ENCODE data around the gene ARRB1. TPM values are rescaled to one million over a fixed set of nuclear protein-coding genes. Genes with fewer than 3 reads are reported as not detected.

ARRB1 gene
- total RNA-seq, 1 donor from 2014 or later = 32.8 TPM

- Mint-ChIP-seq H3K4me1 (ENCODE audit: unreplicated experiment) (no peaks in the 10 kb centered on the region), H3K27me3 (peaks cover 67% of the 10 kb centered on the region), H3K27ac (no peak overlapping the region), H3K36me3 (no peaks in the 10 kb centered on the region), H3K9me3 (no peaks in the 10 kb centered on the region), H3K4me3 (peak overlapping the region; percentile 86)
- TF ChIP-seq CTCF (conservative IDR thresholded peaks at IDR 0.05) = no peak
- DNase-seq (ENCODE audit: extremely low spot score, unreplicated experiment) = no peak
These were observed 108.5 kb downstream of the ARRB1 start for GRCh38 chr11:75242722-75243600.

DNA sequence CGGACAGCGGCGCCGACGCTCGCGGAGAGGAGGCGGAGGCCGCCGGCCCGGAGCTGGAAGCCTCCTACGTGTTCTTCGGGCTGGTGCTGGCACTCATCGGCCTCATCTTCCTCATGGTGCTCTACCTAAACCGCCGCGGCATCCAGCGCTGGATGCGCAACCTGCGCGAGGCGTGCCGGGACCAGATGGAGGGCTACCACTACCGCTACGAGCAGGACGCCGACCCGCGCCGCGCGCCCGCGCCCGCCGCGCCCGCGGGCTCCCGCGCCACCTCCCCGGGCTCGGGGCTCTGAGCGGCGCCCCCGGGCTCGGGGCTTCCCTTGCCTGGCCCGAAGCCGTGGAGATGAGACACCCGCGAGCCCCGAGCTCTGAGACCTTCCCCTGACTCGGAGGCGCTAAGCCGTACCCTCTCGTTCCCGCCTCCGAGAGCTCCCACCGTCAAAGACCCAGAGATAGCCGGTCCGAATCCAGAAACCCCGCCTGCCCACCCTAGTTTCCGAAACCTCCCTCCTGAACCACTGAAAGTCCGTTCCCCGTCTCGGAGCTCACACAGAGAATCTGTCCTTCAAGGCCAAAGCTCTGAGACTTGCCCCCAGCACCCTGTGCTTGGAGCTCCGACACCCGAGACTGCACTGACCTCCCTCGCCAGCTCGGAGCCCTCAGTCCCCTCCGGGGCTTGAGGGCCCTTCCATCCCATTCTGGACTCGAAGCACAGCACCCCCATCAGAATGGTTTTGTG is 109.4 kb downstream of the ARRB1 start:
- TF ChIP-seq CTCF (conservative IDR thresholded peaks at IDR 0.05) = peak; percentile 15
- Mint-ChIP-seq H3K27me3 (peaks cover 76% of the 10 kb centered on the region), H3K4me3 (peak overlapping the region; percentile 86), H3K9me3 (no peaks in the 10 kb centered on the region), H3K36me3 (no peaks in the 10 kb centered on the region), H3K27ac (no peak overlapping the region), H3K4me1 (ENCODE audit: unreplicated experiment) (no peaks in the 10 kb centered on the region)
- DNase-seq (ENCODE audit: extremely low spot score, unreplicated experiment) = no peak

DNA sequence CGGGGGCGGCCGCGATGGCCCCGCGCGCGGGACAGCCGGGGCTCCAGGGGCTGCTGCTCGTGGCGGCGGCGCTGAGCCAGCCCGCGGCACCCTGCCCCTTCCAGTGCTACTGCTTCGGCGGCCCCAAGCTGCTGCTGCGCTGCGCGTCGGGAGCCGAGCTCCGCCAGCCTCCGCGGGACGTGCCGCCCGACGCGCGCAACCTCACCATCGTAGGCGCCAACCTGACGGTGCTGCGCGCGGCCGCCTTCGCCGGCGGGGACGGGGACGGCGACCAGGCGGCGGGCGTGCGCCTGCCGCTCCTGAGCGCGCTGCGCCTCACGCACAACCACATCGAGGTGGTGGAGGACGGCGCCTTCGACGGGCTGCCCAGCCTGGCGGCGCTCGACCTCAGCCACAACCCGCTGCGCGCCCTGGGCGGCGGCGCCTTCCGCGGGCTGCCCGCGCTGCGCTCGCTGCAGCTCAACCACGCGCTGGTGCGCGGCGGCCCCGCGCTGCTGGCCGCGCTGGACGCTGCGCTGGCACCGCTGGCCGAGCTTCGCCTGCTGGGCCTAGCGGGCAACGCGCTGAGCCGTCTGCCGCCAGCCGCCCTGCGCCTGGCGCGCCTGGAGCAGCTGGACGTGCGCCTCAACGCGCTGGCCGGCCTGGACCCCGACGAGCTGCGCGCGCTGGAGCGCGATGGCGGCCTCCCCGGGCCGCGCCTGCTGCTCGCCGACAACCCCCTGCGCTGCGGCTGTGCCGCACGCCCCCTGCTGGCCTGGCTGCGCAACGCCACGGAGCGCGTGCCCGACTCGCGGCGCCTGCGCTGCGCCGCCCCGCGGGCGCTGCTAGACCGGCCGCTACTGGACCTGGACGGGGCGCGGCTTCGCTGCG is 110.2 kb downstream of the ARRB1 start:
- Mint-ChIP-seq H3K4me1 (ENCODE audit: unreplicated experiment) (no peaks in the 10 kb centered on the region), H3K36me3 (no peaks in the 10 kb centered on the region), H3K27ac (no peak overlapping the region), H3K27me3 (peaks cover 80% of the 10 kb centered on the region), H3K4me3 (peak overlapping the region; percentile 77), H3K9me3 (no peaks in the 10 kb centered on the region)
- peak; percentile 95 for DNase-seq (ENCODE audit: extremely low spot score, unreplicated experiment)
- TF ChIP-seq CTCF (conservative IDR thresholded peaks at IDR 0.05) = peak; percentile 97

DNA sequence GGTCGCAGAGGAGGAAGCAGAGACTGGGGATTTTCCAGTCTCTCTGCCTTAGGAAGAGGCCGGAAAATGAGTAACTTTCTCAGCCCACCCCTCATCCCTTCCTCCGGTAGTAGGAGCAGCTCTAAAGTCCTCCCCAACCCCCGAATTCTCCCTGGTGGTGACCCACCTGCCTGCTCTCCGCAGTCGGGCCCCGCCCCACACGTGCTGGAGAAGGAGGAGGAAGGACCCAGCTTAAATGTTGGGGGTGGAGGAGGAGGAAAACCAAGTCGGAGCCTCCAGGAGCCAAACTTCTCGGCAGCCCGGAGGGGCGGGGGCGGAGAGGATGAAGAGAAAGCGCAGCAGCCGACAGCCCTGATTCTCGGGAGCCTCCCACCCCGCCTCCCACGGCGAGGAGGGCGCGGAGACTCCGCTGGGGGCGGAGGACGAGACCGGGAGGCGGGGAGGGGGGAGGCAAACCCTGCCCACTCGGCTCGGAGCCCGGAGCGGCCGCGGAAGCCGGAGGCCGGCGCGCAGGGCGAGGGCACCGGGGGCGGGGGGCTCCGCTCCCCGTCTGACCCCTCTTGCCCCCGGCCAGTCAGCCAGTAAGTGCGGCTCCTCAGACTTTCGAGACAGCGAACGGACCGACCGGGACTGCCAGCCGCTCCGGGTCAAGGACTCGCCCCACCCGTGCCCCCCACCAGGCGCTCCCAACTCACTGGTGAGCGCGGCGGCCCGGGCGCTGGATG is 111.0 kb downstream of the ARRB1 start, which contains the start of gene TPBGL:
Gene TPBGL, plus strand, starts transcription at position 464 of the 725 bp plus-strand sequence. CDS start 276 bp downstream, outside the sequence.
- H3K27ac Mint-ChIP-seq = no peak within 1 kb of the TSS
- no peaks in the 10 kb centered on the region for H3K36me3 Mint-ChIP-seq
- peaks cover 81% of the 10 kb centered on the region for H3K27me3 Mint-ChIP-seq
- TF ChIP-seq CTCF (conservative IDR thresholded peaks at IDR 0.05) = no peak
- no peak for DNase-seq (ENCODE audit: extremely low spot score, unreplicated experiment)
- peaks cover 6% of the 10 kb centered on the region for H3K4me1 Mint-ChIP-seq (ENCODE audit: unreplicated experiment)
- no peaks in the 10 kb centered on the region for H3K9me3 Mint-ChIP-seq
- peak within 1 kb of the TSS; percentile 80 for H3K4me3 Mint-ChIP-seq
